H9 (cell line): ENCODE results near the gene QDPR. TPM values are rescaled to one million over a fixed set of nuclear protein-coding genes. Genes with fewer than 3 reads are reported as not detected.

Source experiments
- DNase-seq: peaks from one replicate; pipeline ENCODE4 v3.0.0-alpha.2; 2017
- H2AFZ ChIP-seq: one replicate; pipeline ENCODE4 v1.6.1; 2013; ENCODE audit warnings: mild to moderate bottlenecking, low read length, control low read depth, moderate library complexity
- H2AK5ac ChIP-seq: 2 replicates; pipeline ENCODE4 v1.6.1; 2013; ENCODE audit warnings: low read length, control low read depth, mixed read lengths; ENCODE audit not compliant: insufficient read length
- H2BK120ac ChIP-seq: one replicate; pipeline ENCODE4 v1.6.1; 2013; ENCODE audit warnings: low read depth, mild to moderate bottlenecking, low read length, control low read depth, inconsistent platforms; ENCODE audit not compliant: poor library complexity, severe bottlenecking
- H2BK12ac ChIP-seq: 2 replicates; pipeline ENCODE4 v1.6.1; 2013; ENCODE audit warnings: low read length, control low read depth, mixed read lengths, low read depth; ENCODE audit not compliant: insufficient read length
- H2BK15ac ChIP-seq: 2 replicates; pipeline ENCODE4 v1.6.1; 2013; ENCODE audit warnings: low read depth, low read length, control low read depth
- H2BK20ac ChIP-seq: one replicate; pipeline ENCODE4 v1.6.1; 2013; ENCODE audit warnings: low read depth, mild to moderate bottlenecking, low read length, control low read depth, inconsistent platforms; ENCODE audit not compliant: poor library complexity, severe bottlenecking
- H2BK5ac ChIP-seq: 2 replicates; pipeline ENCODE4 v1.6.1; 2013; ENCODE audit warnings: low read length, control low read depth, mixed read lengths; ENCODE audit not compliant: insufficient read length
- H3K14ac ChIP-seq: 2 replicates; pipeline ENCODE4 v1.6.1; 2013; ENCODE audit warnings: low read length, control low read depth; ENCODE audit not compliant: insufficient read depth
- H3K18ac ChIP-seq: 2 replicates; pipeline ENCODE4 v1.6.1; 2013; ENCODE audit warnings: low read depth, mild to moderate bottlenecking, mixed read lengths, low read length, control low read depth; ENCODE audit not compliant: insufficient read length
- H3K23ac ChIP-seq: 2 replicates; pipeline ENCODE4 v1.6.1; 2013; ENCODE audit warnings: low read length, control low read depth, mixed read lengths, low read depth; ENCODE audit not compliant: insufficient read length
- H3K23me2 ChIP-seq: 2 replicates; pipeline ENCODE4 v1.6.1; 2013; ENCODE audit warnings: low read depth, mild to moderate bottlenecking, mixed read lengths, low read length, control low read depth; ENCODE audit not compliant: insufficient read length, poor library complexity, severe bottlenecking
- H3K27ac ChIP-seq: 2 replicates; pipeline ENCODE4 v1.5.1; 2013; ENCODE audit warnings: low read length, control low read depth, mixed read lengths, low read depth; ENCODE audit not compliant: insufficient read length
- H3K27me3 ChIP-seq: 2 replicates; pipeline ENCODE4 v1.6.1; 2013; ENCODE audit warnings: low read length, control low read depth, inconsistent platforms; ENCODE audit not compliant: insufficient read depth
- H3K4ac ChIP-seq: 2 replicates; pipeline ENCODE4 v1.6.1; 2013; ENCODE audit warnings: low read depth, mild to moderate bottlenecking, control low read depth, inconsistent platforms, low read length, moderate library complexity
- H3K4me1 ChIP-seq: 2 replicates; pipeline ENCODE4 v1.6.1; 2013; ENCODE audit warnings: low read length, control low read depth, inconsistent platforms; ENCODE audit not compliant: insufficient read depth
- H3K4me2 ChIP-seq: 2 replicates; pipeline ENCODE4 v1.6.1; 2013; ENCODE audit warnings: low read length, control low read depth, mixed read lengths; ENCODE audit not compliant: insufficient read length, insufficient read depth
- H3K56ac ChIP-seq: 2 replicates; pipeline ENCODE4 v1.6.1; 2013; ENCODE audit warnings: low read depth, mild to moderate bottlenecking, mixed read lengths, low read length, control low read depth; ENCODE audit not compliant: insufficient read length
- H3K79me1 ChIP-seq: 2 replicates; pipeline ENCODE4 v1.6.1; 2013; ENCODE audit warnings: low read depth, mild to moderate bottlenecking, moderate library complexity, low read length, control low read depth, inconsistent platforms; ENCODE audit not compliant: insufficient read depth, poor library complexity, severe bottlenecking
- H3K79me2 ChIP-seq: 2 replicates; pipeline ENCODE4 v1.6.1; 2013; ENCODE audit warnings: low read length, control low read depth, inconsistent platforms; ENCODE audit not compliant: insufficient read depth
- H3K9ac ChIP-seq: 2 replicates; pipeline ENCODE4 v1.6.1; 2013; ENCODE audit warnings: low read length, control low read depth, mixed read lengths; ENCODE audit not compliant: insufficient read length; ENCODE audit errors: extremely low read depth
- H3K9me3 ChIP-seq: one replicate; pipeline ENCODE4 v1.6.1; 2013; ENCODE audit warnings: low read depth, low read length, inconsistent platforms; ENCODE audit not compliant: control insufficient read depth
- H3T11ph ChIP-seq: one replicate; pipeline ENCODE4 v1.6.1; 2013; ENCODE audit warnings: mild to moderate bottlenecking, low read length, control low read depth, inconsistent platforms
- H4K20me1 ChIP-seq: one replicate; pipeline ENCODE4 v1.6.1; 2013; ENCODE audit not compliant: control insufficient read depth, insufficient read length, insufficient read depth
- H4K5ac ChIP-seq: 2 replicates; pipeline ENCODE4 v1.6.1; 2013; ENCODE audit warnings: low read depth, mild to moderate bottlenecking, mixed read lengths, low read length, control low read depth; ENCODE audit not compliant: insufficient read length
- H4K8ac ChIP-seq: replicated peaks from 2 replicates; pipeline ENCODE4 v1.6.1; 2013; ENCODE audit warnings: low read length, control low read depth, mixed read lengths, low read depth; ENCODE audit not compliant: insufficient read length
- H4K91ac ChIP-seq: 2 replicates; pipeline ENCODE4 v1.6.1; 2013; ENCODE audit warnings: low read depth, mild to moderate bottlenecking, moderate library complexity, mixed read lengths, low read length, control low read depth; ENCODE audit not compliant: insufficient read length
- H3K27ac Mint-ChIP-seq, 3 experiments: 2 replicates in 2 of 3; 3 replicates in 1 of 3; pipeline ENCODE4 v1.8.0; 2020 to 2021; ENCODE audit warnings: mixed read lengths in 3 of 3, mild to moderate bottlenecking in 1 of 3, moderate library complexity in 1 of 3
- H3K27me3 Mint-ChIP-seq: 2 replicates; pipeline ENCODE4 v1.8.0; 2021; ENCODE audit warnings: low read depth, mild to moderate bottlenecking, moderate library complexity, mixed read lengths
- H3K36me3 Mint-ChIP-seq, 3 experiments: 2 replicates in 2 of 3; 3 replicates in 1 of 3; pipeline ENCODE4 v1.8.0; 2020 to 2021; ENCODE audit warnings: low read depth in 3 of 3, mixed read lengths in 3 of 3; ENCODE audit not compliant: insufficient read depth in 1 of 3
- H3K4me1 Mint-ChIP-seq, 2 experiments: 2 replicates each; pipeline ENCODE4 v1.8.0; 2020; ENCODE audit warnings: mixed read lengths in 2 of 2
- H3K4me3 Mint-ChIP-seq, 2 experiments: 2 replicates in 1 of 2; 3 replicates in 1 of 2; pipeline ENCODE4 v1.8.0; 2020 to 2021; ENCODE audit warnings: mild to moderate bottlenecking in 2 of 2, mixed read lengths in 2 of 2, moderate library complexity in 1 of 2
- H3K9me3 Mint-ChIP-seq, 2 experiments: 2 replicates in 1 of 2; 3 replicates in 1 of 2; pipeline ENCODE4 v1.8.0; 2020; ENCODE audit warnings: mild to moderate bottlenecking in 2 of 2, mixed read lengths in 2 of 2, moderate library complexity in 1 of 2
- WGBS: extraction: QIAGEN DNeasy Blood & Tissue Kit; methylation state at CpG from one replicate; pipeline ENCODE4 v1.1.7; 2013; ENCODE audit warnings: missing lambda C conversion rate, low lambda C conversion rate, mixed read lengths; ENCODE audit not compliant: insufficient read length; ENCODE audit errors: extremely low coverage; 5-methylcytosine and 5-hydroxymethylcytosine counted together
- total RNA-seq: library from RNA; stranded (reverse); gene quantifications from 2 replicates; pipeline ENCODE4 v1.2.1, GENCODE V29; 2021
- TF ChIP-seq, protein P1 (sequence below): fragments of 200-600 bp; sonication (generic); conservative IDR thresholded peaks from 3 replicates; pipeline ENCODE4 v1.8.0; 2021; ENCODE audit warnings: antibody characterized with exemption, mild to moderate bottlenecking

QDPR gene
- total RNA-seq, 1 experiment from 2014 or later, result 23.5 TPM

DNA sequence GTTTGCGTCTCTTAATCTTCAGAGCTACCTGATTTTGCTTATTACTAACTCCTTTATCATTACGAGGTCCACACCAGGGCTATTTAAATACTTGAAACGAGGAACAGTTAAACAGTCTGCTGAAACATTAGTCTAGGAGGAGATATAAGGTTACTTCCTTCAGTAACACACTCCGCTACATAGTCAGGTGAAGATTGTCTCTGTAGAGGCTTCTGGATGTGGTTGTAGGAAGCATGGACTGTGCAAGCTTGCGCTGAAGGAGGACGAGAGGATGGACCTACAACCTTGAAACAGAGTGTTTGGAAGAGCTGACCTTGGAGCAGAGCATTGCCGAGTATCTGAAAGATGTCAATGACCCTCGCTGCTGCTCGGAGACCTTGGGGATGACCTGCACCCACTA, 3.0 kb upstream of the QDPR start, which contains the start of gene CLRN2:
TSS of gene CLRN2 (plus strand) at position 301 of the 400 bp plus-strand sequence. CDS start 102 bp downstream, outside the sequence.
- Histone ChIP-seq H2AFZ (no peak within 1 kb of the TSS), H3K23ac (no peak within 1 kb of the TSS), H3K79me1 (no peaks in the 10 kb centered on the region), H2BK20ac (no peak within 1 kb of the TSS), H2BK12ac (no peak within 1 kb of the TSS), H3K4me2 (no peak within 1 kb of the TSS), H4K5ac (no peak within 1 kb of the TSS), H2AK5ac (no peak within 1 kb of the TSS), H2BK120ac (no peak within 1 kb of the TSS), H3K4me1 (peaks cover 5% of the 10 kb centered on the region; the same call in 1 of the 2 replicates), H3K9ac (no peak within 1 kb of the TSS), H3T11ph (no peak within 1 kb of the TSS), H3K4ac (no peak within 1 kb of the TSS), H3K9me3 (no peaks in the 10 kb centered on the region), H3K79me2 (no peaks in the 10 kb centered on the region), H4K20me1 (no peaks in the 10 kb centered on the region), H4K8ac (no peak within 1 kb of the TSS), H3K56ac (no peak within 1 kb of the TSS), H2BK5ac (no peak within 1 kb of the TSS), H3K27ac (no peak within 1 kb of the TSS), H4K91ac (no peak within 1 kb of the TSS), H3K27me3 (no peaks in the 10 kb centered on the region), H2BK15ac (no peak within 1 kb of the TSS), H3K23me2 (peaks cover 12% of the 10 kb centered on the region), H3K14ac (no peak within 1 kb of the TSS; the same call in 1 of the 2 replicates), H3K18ac (no peak within 1 kb of the TSS)
- WGBS, result no CpG with 5 or more reads among the region's 9 CpGs
- Mint-ChIP-seq H3K36me3 (peaks cover 0 to 5% (median 0%) of the 10 kb centered on the region in 3 experiments; a peak in 2 of 7 replicates), H3K9me3 (no peaks in the 10 kb centered on the region; a peak in 1 of 5 replicates), H3K27me3 (peaks cover 64% of the 10 kb centered on the region), H3K27ac (no peak within 1 kb of the TSS), H3K4me3 (no peak within 1 kb of the TSS), H3K4me1 (peaks cover 56 to 57% of the 10 kb centered on the region in 2 experiments)
- TF ChIP-seq, protein P1, sequence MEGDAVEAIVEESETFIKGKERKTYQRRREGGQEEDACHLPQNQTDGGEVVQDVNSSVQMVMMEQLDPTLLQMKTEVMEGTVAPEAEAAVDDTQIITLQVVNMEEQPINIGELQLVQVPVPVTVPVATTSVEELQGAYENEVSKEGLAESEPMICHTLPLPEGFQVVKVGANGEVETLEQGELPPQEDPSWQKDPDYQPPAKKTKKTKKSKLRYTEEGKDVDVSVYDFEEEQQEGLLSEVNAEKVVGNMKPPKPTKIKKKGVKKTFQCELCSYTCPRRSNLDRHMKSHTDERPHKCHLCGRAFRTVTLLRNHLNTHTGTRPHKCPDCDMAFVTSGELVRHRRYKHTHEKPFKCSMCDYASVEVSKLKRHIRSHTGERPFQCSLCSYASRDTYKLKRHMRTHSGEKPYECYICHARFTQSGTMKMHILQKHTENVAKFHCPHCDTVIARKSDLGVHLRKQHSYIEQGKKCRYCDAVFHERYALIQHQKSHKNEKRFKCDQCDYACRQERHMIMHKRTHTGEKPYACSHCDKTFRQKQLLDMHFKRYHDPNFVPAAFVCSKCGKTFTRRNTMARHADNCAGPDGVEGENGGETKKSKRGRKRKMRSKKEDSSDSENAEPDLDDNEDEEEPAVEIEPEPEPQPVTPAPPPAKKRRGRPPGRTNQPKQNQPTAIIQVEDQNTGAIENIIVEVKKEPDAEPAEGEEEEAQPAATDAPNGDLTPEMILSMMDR, result no peak
- no peak for DNase-seq
